Gastrocnemius medialis (tissue), 4 donors: ENCODE data around the gene PRSS23. TPM values are rescaled to one million over a fixed set of nuclear protein-coding genes. Genes with fewer than 3 reads are reported as not detected.

Experiments
- ATAC-seq, 2 donors: fragments of 150-250 bp; one replicate each; pipeline ENCODE4 v1.9.1; 2016
- DNase-seq, 2 donors: peaks; one replicate each; pipeline ENCODE4 v3.0.0-alpha.2; 2019
- H3K27ac ChIP-seq, 4 donors: fragments of 200-600 bp; sonication (generic); 1 replicate in 1 of 4; 2 replicates in 3 of 4; pipeline ENCODE4 v1.5.1; 2016 to 2018; ENCODE audit warnings: mild to moderate bottlenecking in 2 of 4, moderate library complexity in 1 of 4
- H3K27me3 ChIP-seq, 3 donors: fragments of 200-600 bp; sonication (generic) in 2 of 3; 1 replicate in 1 of 3; 2 replicates in 2 of 3; pipeline versions ENCODE4 v1.5.1 to v1.6.0; 2016 to 2019; ENCODE audit warnings: mild to moderate bottlenecking in 1 of 3, moderate library complexity in 1 of 3
- H3K36me3 ChIP-seq, 2 donors: fragments of 200-600 bp; sonication (generic) in 1 of 2; one replicate each; pipeline ENCODE4 v1.5.1; 2017 to 2018
- H3K4me1 ChIP-seq, 2 donors: fragments of 200-600 bp; sonication (generic) in 1 of 2; one replicate each; pipeline ENCODE4 v1.5.1; 2016 to 2017; ENCODE audit warnings: mild to moderate bottlenecking in 2 of 2
- H3K4me3 ChIP-seq, 4 donors: fragments of 200-600 bp; sonication (generic) in 3 of 4; 1 replicate in 1 of 4; 2 replicates in 3 of 4; pipeline ENCODE4 v1.5.1; 2016 to 2019; ENCODE audit warnings: mild to moderate bottlenecking in 2 of 4
- H3K9me3 ChIP-seq, 3 donors: fragments of 200-600 bp; sonication (generic) in 2 of 3; 1 replicate in 1 of 3; 2 replicates in 2 of 3; pipeline ENCODE4 v1.5.1; 2016 to 2019
- CTCF ChIP-seq, 5 experiments: fragments of 450-650 bp in 3 of 5; fragments of 200-600 bp in 2 of 5; sonication (generic) in 2 of 5; IDR thresholded peaks in 4 of 5; conservative IDR thresholded peaks in 1 of 5; 1 replicate in 4 of 5; 2 replicates in 1 of 5; pipeline ENCODE4 v1.5.1; 2016 to 2019; ENCODE audit warnings: antibody characterized with exemption in 5 of 5, mild to moderate bottlenecking in 3 of 5, moderate library complexity in 3 of 5
- POLR2A ChIP-seq, 2 donors: fragments of 450-650 bp; IDR thresholded peaks; one replicate each; pipeline ENCODE4 v1.6.1; 2017; ENCODE audit warnings: antibody characterized with exemption in 2 of 2, mild to moderate bottlenecking in 2 of 2, moderate library complexity in 2 of 2
- in situ Hi-C, 4 donors: fragments of 200-750 bp; cut with MboI; loops; one replicate each; pipeline versions ENCODE4 v1.15.0 to v1.8.0; 2017; ENCODE audit warnings: low sequenced_read_pairs in 4 of 4
- intact Hi-C: fragments of 100-400 bp; cut with DNase I; formaldehyde crosslinking; loops from one replicate; pipeline ENCODE4 v1.15.1; 2023; ENCODE audit warnings: low total_unique reads
- total RNA-seq, 4 donors: library from RNA; depleted of rRNA; stranded (reverse); fragments of >200 nt; gene quantifications; one replicate each; pipeline versions ENCODE4 v1.1.0 to v1.2.3, GENCODE V29; 2016

PRSS23 gene
- total RNA-seq, 4 donors from 2014 or later: 2.4 to 12.2 (median 7.1) TPM

- Histone ChIP-seq H3K4me3 (no peak overlapping the region), H3K27ac (peak overlapping the region in 3 of 4 donors; percentile 53 to 74 (median 53)), H3K9me3 (no peaks in the 10 kb centered on the region), H3K4me1 (peaks cover 32 to 38% of the 10 kb centered on the region in 2 donors), H3K27me3 (no peaks in the 10 kb centered on the region), H3K36me3 (no peaks in the 10 kb centered on the region)
- in situ Hi-C loops: loop anchor here in 3 of 4 donors (10.0 to 25.0 kb wide), 4 partner anchors 138 to 951 kb away; partner anchors contain the start of genes CCDC83 (in 1 of the 3) and ME3 (in 1 of the 3)
- DNase-seq: no peak
- TF ChIP-seq CTCF (IDR thresholded peaks at IDR 0.05 in 4 of 5, conservative IDR thresholded peaks at IDR 0.05 in 1 of 5): no peak
- TF ChIP-seq POLR2A (IDR thresholded peaks at IDR 0.05): no peak
- peak; percentile 49 to 50 for ATAC-seq
- intact Hi-C loops: no loop called here
These were observed 12.6 kb downstream of the PRSS23 start for GRCh38 chr11:86812981-86813380.

DNA sequence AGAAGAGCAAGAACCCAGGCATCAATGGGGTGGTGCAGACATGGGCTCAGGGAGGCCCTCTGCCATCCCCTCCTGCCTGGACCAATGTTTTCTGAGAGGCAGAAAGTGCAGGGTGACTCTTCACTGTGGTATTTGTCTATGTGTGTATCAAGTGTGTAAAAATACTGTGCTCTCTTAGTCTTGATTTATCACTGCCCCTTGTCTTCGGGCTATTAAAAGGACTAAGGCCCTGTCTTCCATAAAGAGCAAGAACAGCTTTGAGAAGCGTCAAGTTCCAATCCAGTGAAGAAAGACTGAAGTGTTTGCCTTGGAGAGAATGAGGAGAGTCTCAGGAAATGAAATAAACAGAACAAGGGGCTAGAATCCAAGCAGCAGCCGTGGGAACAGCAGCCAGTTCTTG lies 14.4 kb downstream of the PRSS23 start:
- in situ Hi-C loops: loop anchor here (5.0 to 25.0 kb wide), 6 partner anchors 140 to 952 kb away; partner anchors contain the start of genes CCDC83 (in 1 of the 4) and ME3 (in 1 of the 4)

GRCh38 chr11:86815726-86816125 lies 15.4 kb downstream of the PRSS23 start:
- in situ Hi-C loops: loop anchor here (5.0 to 25.0 kb wide), 6 partner anchors 141 to 953 kb away; partner anchors contain the start of genes CCDC83 (in 1 of the 4) and ME3 (in 1 of the 4)
- H3K4me3 ChIP-seq: no peak overlapping the region
- no peak for ATAC-seq
- peaks cover 35 to 43% of the 10 kb centered on the region in 2 donors for H3K4me1 ChIP-seq
- TF ChIP-seq POLR2A (IDR thresholded peaks at IDR 0.05): no peak
- no peak for TF ChIP-seq CTCF (IDR thresholded peaks at IDR 0.05 in 4 of 5, conservative IDR thresholded peaks at IDR 0.05 in 1 of 5)
- intact Hi-C loops: no loop called here
- H3K27ac ChIP-seq: peak overlapping the region in 3 of 4 donors; percentile 66 to 74 (median 68)
- H3K36me3 ChIP-seq: no peaks in the 10 kb centered on the region
- no peaks in the 10 kb centered on the region for H3K9me3 ChIP-seq
- no peak for DNase-seq
- H3K27me3 ChIP-seq: no peaks in the 10 kb centered on the region

More for the DNA sequence above, 14.4 kb downstream of the PRSS23 start:
- no peaks in the 10 kb centered on the region for H3K9me3 ChIP-seq
- intact Hi-C loops: no loop called here
- no peaks in the 10 kb centered on the region for H3K27me3 ChIP-seq
- no peaks in the 10 kb centered on the region for H3K36me3 ChIP-seq
- no peak for TF ChIP-seq POLR2A (IDR thresholded peaks at IDR 0.05)
- TF ChIP-seq CTCF (IDR thresholded peaks at IDR 0.05 in 4 of 5, conservative IDR thresholded peaks at IDR 0.05 in 1 of 5): no peak
- ATAC-seq: peak; percentile 62 to 85
- peak overlapping the region; percentile 5 to 74 (median 67) for H3K27ac ChIP-seq
- H3K4me3 ChIP-seq: no peak overlapping the region
- peaks cover 35 to 43% of the 10 kb centered on the region in 2 donors for H3K4me1 ChIP-seq
- DNase-seq: no peak

DNA sequence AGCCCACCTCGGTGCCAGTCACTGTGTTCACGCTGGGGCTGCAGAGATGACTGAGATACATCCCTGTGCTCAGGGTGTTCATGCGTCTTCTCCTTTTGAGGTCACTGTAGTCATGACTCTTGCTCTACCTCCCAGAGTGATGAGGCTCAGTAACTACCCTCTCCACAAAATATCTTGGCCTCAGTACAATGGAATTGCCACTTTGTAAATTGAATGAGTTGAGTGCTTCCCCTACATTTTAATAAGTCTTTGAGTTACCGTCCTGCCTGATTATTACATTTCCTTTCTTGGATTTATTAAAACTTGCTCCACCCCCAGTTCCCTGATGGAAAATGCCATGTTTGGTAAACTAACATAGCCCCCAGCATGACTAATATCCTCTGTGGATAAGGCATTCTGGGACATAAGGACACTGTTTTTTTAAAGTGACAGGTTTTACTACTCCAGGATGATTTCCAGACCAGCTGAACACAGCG lies 15.9 kb downstream of the PRSS23 start:
- in situ Hi-C loops (loop anchor here (5.0 to 25.0 kb wide), 6 partner anchors 141 to 954 kb away; partner anchors contain the start of genes CCDC83 (in 1 of the 4) and ME3 (in 1 of the 4)), intact Hi-C loops (no loop called here)
- Histone ChIP-seq H3K27ac (peak overlapping the region in 3 of 4 donors; percentile 66 to 74 (median 68)), H3K36me3 (no peaks in the 10 kb centered on the region), H3K9me3 (no peaks in the 10 kb centered on the region), H3K4me3 (no peak overlapping the region), H3K27me3 (no peaks in the 10 kb centered on the region), H3K4me1 (peaks cover 35 to 43% of the 10 kb centered on the region in 2 donors)
- TF ChIP-seq CTCF (IDR thresholded peaks at IDR 0.05 in 4 of 5, conservative IDR thresholded peaks at IDR 0.05 in 1 of 5) (no peak), POLR2A (IDR thresholded peaks at IDR 0.05) (no peak)
- DNase-seq: no peak
- no peak for ATAC-seq
